NCI-H82 treated with DMSO at 0.1 percent for 48 hours (cell line): ENCODE measurements around the gene ITGB8.
"Not testable (repeated sequence)": the region's sequence is repeated elsewhere in the genome, so short reads cannot be mapped to it uniquely, and the experiment has no call there.

ENCODE experiments used
- DNase-seq: peaks from one replicate; lab custom pipeline; 2025; ENCODE audit not compliant: unreplicated experiment; lab: John Stamatoyannopoulos, UW

Gene ITGB8

GRCh38 chr7:20374399-20374798, 43.7 kb downstream of the ITGB8 start:
- no peak for DNase-seq

GRCh38 chr7:20376796-20377195, 46.1 kb downstream of the ITGB8 start:
- DNase-seq = no peak

DNA sequence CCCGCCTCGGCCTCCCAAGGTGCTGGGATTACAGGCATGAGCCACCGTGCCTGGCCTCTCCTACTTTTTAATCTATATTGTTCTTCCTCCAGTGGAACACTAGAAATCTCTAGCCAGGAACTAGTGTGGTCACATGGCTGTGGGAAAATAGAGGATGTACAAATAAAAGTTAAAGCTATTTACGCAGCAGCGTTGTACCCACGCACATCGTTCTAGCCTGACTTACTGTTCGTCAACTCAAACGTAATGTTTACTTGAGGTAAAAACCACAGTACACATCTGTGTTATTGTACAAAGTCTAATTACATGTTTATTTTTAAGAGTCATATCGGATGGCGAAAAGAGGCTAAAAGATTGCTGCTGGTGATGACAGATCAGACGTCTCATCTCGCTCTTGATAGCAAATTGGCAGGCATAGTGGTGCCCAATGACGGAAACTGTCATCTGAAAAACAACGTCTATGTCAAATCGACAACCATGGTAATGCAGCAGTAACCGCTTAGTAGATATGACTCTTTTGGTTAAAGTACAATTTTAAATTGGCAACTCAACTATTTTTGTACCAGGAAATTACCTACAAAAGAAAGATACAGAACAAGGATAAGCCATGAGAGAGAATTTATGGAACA, 50.8 kb downstream of the ITGB8 start:
- DNase-seq = no peak

DNA sequence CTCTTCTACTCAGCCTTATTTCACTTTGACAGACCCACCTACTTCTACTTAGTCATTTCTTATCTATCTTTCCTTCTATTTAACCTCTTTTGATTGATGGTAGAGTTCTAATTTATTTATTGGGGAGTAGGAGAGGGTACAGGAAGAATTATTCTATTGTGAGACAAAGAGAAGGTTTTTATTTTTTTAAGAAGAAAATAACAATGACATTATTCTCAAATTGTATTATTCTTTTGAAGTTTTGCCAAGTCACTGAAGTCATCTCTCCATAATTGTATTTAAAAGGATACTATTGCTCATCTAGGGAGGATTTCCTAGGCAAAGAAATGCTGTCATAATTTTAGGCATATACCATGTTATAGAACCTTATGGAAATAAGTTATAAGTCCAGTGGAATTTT, 52.7 kb downstream of the ITGB8 start:
- DNase-seq = no peak

- DNase-seq = no peak
Measured at GRCh38 chr7:20385126-20385525, 54.4 kb downstream of the ITGB8 start.

DNA sequence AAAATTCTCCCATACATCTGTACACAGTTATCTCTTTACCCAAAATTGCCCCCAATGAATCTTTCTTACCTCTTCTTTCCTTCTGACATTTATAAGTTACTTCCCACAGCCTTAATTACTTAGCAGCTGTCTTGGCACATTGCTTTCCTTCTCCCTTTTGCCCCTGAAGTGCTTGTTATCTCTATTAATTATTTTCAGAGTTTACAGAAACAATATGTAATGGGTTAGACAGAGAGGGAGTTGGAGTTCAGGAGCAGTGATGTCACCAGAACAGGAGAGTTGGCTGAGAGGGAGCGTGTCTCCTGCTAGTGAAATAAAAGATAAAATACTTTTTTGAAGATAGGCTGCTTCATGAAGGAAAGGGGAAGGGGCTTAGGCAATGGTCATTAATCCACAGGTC, 57.4 kb downstream of the ITGB8 start:
- DNase-seq = no peak

DNA sequence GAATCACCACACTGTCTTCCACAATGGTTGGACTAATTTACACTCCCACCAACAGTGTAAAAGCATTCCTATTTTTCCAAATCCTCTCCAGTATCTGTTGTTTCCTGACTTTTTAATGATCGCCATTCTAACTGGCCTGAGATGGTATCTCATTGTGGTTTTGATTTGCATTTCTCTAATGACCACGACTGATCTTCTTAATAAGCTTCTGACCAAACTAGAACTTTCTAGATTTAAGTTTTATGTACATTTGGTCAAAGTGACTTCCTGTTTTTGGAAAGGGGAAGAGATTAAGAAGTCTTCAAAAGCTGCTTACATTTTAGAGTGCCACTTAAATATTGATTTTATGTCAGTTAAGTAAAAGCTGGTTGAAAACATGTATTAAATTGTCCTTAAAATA, 58.5 kb downstream of the ITGB8 start:
- not testable (repeated sequence) for DNase-seq

- no peak for DNase-seq
Measured at GRCh38 chr7:20393021-20393610, 62.4 kb downstream of the ITGB8 start.

DNA sequence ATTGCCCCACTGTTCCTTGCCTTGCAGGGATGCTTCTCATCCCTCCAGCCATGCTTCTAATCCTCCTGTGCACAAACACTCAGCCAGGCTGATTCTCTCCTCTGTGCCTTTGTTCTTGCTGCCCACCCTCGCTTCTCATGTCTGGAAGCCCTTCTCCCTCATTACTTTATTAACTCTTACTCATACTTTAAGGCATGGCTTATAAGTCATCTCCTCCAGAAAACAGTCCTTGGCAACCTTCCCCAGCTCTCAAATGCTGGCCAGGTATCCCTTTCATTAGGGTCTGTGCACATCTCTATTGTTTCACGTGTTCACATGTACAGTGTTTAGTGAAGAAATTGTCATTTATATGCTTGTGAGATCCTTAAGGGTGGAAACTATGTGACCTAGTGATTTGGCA, 62.9 kb downstream of the ITGB8 start:
- DNase-seq = no peak

- DNase-seq = no peak
Measured at GRCh38 chr7:20394284-20394683, 63.6 kb downstream of the ITGB8 start.

DNA sequence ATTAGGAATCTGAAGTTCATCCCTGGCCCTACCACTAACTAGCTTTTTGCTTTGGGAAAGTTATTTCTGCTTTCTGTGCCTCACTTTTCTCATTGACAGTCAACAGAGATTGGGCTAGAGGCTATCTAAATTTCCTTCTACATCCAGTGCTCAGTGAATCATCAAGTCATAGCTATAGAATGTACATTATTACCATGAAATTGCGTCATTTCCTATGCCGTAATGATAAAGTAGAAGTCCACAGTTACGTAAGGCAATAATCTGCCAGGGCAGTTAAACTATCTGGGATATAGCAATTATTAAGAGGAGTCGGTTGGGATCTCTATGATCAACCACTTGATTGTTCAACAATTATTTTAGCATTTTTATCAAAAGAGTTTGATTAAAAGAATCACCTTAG, 64.4 kb downstream of the ITGB8 start:
- no peak for DNase-seq

GRCh38 chr7:20395511-20395910, 64.8 kb downstream of the ITGB8 start:
- DNase-seq = no peak

GRCh38 chr7:20399521-20399920, 68.8 kb downstream of the ITGB8 start:
- DNase-seq = no peak

GRCh38 chr7:20401861-20402746, 71.4 kb downstream of the ITGB8 start:
- DNase-seq = no peak

GRCh38 chr7:20402747-20403230, 72.1 kb downstream of the ITGB8 start:
- no peak for DNase-seq

DNA sequence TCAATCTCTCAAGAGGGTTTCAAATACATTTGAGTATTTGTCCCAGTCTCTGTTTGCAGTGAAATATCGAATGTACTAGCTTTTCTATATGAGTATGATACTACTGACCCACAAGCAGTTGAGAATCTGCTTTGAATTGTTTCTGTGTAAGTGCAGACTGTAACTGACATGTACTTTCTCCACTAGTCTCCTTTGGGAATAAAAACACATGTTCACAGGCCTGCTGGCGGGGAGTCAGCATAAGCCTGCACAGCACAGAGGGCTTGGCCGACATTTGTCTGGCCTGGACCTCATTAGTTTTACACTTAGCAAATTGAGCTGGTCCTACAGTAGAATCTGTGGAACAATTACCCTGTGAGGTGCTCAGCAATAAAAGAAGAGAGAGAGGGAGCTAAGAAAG, 72.6 kb downstream of the ITGB8 start:
- DNase-seq = peak; percentile 13

GRCh38 chr7:20404320-20404719, 73.6 kb downstream of the ITGB8 start:
- no peak for DNase-seq

DNA sequence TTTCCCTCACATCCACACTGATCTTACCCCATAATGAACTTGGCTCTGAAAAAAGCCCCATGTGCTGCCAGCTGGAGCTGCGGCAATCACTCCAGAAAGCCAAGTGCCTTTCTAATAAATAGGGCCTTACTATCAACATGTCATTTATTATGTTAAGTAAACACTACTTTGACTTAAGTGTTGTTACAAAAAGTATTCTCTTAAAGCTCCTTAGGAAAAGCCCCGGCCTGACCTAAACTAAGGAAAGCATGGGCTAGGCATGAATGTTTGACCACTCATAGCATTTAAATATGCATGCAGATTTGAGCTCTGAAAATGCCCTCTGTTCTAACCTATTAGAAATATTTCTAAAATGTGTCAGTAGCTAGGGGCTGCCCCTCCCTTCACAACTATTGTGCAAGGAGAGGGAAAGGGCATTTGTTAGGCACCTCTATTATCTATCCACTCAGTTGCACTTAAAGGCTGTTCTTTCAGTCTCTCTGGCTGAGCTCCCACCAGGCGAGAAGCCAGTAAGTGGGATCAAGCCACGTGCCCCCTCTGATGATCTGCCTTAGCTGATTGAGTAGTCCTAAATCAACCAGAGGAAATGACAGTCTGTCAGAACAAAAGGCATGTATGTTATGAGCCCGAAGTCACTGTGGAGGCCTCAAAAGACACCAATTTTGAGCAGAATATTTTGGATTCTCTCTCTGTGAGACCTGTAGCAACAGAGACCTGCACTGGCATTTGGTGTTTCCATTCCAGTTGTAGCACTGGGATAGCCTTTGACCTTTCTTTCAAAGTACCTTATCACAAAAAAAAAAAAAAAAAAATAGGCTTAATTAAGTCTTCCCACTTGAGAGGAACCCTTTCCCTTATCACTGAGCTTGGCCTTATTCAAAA, 77.1 kb downstream of the ITGB8 start:
- peak; percentile 57 for DNase-seq

GRCh38 chr7:20408467-20408826, 77.7 kb downstream of the ITGB8 start:
- DNase-seq = no peak

- DNase-seq = no peak
Measured at GRCh38 chr7:20409961-20410360, 79.3 kb downstream of the ITGB8 start.

- DNase-seq = no peak
Measured at GRCh38 chr7:20411372-20411771, 80.7 kb downstream of the ITGB8 start.
